GM23248 (cell line): ENCODE measurements around the gene ZNF263.

Source experiments
- EZH2 ChIP-seq: fragments of 200-600 bp; sonication (generic); IDR thresholded peaks from 2 replicates; pipeline ENCODE4 v1.6.1; 2018; ENCODE audit warnings: antibody characterized with exemption, mild to moderate bottlenecking; ENCODE audit not compliant: insufficient read depth, poor library complexity, severe bottlenecking
- EZH2phosphoT487 ChIP-seq: fragments of 200-600 bp; sonication (generic); IDR thresholded peaks from 2 replicates; pipeline ENCODE4 v1.6.1; 2018; ENCODE audit warnings: antibody characterized with exemption, moderate library complexity, mild to moderate bottlenecking, low read depth; ENCODE audit not compliant: insufficient read depth

- TF ChIP-seq EZH2phosphoT487 (no peak), EZH2 (no peak)
Observed at GRCh38 chr16:3285131-3285530, 1.8 kb downstream of the ZNF263 start.
